NCI-H226 (cell line): ENCODE results near the gene UBE2O.

Source experiments
- DNase-seq: peaks from one replicate; pipeline ENCODE4 v3.0.0-alpha.2; 2015

UBE2O gene

DNA sequence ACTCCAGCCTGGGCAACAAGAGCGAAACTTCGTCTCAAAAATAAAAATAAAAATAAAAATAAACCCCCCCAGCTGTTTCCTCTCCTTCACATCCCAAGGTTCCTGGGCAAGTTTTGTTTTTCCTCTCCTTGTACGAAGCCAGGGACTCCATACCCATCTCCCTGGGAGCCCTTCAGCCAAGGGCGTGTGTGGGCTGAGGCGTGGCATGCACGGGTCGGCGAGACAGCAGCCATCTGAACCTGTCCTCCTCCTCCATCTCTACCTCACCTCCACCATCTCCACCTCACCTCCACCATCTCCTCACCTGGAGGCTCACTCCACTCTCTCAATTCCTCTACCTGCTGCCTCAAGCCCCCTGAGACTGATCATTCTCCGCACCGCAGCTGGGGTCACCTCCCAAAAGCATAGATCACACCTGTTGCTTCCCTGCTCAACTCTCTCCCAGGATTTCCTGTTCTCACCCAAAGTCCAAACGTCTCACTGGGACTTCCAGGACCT lies 31.3 kb upstream of the UBE2O start:
- DNase-seq = no peak

DNA sequence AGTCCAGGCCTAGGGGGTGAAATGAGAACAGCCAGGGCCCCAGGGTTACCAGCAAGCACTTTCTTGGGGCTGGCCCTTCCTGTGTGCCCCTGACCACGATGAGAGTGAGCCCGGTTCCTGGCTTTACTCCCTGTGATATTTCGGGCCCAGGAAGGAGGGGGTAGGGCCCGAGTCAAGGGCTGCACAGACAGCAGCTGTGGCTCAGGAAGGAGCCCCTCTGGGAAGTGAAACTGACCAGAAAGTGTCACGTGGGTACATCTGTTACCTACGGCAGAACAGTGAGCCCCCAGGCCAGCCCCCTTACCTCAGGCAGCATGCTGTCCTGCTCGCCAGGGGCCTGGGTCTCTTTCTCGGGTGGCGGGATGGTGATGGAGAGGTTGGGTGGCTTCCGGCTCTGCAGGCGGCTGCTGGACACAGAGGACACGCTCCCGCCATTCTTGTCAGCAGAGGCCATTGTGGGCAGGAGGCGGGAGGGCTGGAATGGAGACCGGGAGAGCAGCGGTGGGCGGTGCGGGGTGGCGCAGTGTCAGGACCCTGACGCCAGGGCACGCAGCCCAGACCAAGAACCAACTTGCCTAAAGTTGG lies 28.2 kb upstream of the UBE2O start:
- no peak for DNase-seq

DNA sequence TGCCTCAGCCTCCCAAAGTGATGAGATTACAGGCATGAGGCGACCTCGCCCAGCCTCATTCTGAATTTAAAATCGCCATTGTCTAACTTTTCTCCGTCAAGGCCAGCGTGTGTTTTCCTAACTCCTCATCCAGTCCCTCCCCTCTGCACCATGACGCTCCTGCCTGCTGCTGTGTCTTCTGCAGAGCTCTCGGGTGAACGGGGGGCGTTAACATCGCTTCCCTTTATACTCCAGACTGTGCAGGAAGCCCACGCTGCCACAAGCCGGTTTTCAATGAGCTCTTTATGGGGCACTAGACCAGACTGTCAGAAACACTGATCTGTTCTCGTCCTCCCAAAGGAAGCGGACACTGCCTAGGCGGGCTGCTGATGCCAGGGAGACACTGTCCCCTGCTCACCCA lies 27.7 kb upstream of the UBE2O start:
- DNase-seq = no peak

DNA sequence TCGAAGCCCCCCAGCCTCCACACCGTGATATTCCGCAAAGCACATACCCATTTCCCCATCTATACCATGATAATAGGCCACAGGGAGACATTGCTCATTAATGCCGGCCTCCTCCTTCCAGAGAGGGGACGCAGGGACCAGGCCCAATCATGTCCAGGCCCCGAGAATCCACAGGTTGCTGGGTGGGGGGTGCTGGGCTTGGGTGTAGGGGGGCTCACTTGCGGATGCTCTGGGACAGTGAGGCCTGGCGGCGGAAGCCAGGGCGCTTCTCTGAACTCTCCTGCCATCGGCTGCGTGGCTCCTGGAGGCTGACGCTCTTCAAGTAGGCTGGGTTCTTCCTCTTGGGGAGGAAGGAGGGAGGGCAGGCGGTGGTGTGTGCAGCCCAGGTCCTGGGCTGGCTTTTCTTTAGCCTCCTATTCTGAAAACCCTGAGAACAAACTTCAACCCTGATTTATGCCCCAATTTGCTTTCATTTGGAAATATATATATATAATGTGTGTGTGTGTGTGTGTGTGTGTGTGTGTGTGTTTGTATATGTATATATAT lies 26.6 kb upstream of the UBE2O start:
- no peak for DNase-seq

DNA sequence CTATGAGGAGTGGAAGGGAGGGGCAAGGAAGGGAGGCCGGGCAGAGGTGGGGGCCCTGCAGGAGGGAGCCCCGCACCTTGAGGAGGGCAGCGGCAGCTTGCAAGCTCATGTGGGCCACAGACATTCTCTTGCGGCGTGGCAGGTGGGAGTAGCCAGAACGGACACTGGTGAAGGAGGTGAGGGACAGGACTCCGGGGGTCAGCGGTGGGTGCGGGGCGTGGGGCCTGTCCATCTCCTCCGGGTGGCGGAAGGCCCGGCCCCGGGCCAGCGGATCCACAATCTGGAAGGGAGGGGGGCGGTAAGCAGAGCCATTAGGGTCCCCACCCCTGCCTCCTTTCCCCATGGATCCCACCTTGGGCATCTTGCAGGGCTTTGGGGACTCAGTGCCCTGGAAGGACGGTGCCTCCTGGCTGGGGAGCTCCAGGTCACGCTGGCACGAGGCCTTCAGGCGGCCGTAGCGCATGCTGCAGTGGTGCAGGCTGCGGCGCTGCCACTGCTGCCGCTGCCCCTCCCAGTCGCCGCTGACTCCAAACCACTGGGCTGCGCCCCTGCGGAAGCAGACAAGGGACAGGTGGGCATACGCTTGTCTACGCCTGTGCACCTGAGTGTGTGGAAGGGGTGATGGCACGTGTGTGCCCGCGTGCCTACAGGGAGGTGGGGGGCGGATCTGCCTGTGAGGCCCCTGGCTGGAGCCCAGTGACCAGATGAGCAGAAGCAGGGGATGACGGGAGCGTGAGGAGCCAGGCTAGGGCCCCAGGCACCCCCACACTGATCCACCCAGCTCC lies 26.0 kb upstream of the UBE2O start:
- DNase-seq = no peak

DNA sequence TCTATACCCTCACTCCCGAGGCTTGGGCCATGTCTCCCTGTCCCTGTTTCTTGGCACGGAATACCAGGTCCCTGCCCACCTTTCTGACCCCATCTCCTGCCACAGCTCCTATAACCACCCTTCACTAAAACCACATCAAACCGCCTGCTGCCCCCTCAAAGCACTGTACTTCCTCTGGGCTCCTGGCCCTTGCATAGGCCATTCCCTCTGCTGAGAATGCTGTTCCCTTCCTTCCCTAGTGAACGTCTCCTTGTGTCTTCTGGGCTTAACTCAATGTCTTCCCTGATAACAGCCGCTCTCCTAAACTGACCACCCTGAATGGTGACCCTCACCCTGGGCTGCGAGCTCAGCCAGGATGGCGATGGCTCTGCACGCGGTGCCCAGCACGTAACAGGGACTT lies 25.1 kb upstream of the UBE2O start:
- no peak for DNase-seq

DNA sequence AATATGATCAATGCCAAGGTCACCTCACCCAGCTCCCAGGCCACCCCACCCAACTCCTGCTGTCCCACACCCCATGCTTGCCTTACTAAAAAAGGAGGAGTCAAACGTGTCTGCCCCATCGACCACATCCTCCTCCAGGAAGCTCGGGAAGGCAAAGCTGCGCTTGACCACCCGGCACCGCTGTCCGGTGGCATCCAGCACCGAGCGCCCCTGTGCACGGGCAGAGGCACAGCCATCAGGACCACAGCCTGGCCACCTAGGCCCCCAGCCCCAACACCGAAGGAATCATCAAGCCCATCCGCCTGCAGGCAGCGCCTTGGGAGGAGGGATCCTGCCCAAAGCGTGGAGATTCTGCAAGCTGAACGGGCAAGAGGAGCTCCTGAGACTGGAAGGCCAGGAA lies 24.6 kb upstream of the UBE2O start:
- DNase-seq = no peak

DNA sequence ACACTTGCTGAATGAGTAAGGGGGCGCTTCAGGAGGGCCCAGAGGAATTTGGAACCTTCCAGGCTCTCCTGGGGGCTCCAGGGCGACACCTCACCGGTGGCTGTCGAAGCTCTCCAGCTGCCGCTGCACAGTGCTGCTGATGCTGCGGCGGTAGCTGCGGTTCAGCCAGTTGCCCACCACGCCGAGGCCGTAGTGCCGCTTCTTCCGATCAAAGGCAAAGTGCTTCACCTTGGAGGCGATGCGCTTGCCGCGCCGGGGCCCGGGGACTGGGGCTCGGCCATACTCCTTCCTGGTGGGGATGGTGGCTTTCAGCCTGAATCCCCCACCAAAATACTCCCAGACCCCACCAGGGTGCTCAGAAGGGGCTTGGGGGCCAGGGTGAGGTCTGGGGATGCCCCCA lies 23.8 kb upstream of the UBE2O start:
- no peak for DNase-seq

DNA sequence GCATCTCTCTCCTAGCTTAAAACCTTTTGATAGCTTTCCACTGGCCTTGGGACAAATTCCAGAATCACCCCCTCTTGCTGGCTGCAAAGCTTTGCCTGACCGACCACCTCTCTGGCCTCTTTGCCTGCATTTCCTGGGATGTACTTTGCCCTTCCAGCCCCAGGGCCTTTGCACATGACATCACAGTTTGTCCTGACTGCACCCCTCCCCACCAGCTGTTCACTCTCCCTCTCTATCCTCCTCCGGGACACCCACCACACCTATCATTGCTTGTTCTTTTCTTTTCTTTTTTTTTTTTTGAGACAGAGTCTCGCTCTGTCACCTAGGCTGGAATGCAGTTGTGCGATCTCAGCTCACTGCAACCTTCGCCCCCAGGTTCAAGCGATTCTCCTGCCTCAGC lies 22.4 kb upstream of the UBE2O start:
- no peak for DNase-seq

DNA sequence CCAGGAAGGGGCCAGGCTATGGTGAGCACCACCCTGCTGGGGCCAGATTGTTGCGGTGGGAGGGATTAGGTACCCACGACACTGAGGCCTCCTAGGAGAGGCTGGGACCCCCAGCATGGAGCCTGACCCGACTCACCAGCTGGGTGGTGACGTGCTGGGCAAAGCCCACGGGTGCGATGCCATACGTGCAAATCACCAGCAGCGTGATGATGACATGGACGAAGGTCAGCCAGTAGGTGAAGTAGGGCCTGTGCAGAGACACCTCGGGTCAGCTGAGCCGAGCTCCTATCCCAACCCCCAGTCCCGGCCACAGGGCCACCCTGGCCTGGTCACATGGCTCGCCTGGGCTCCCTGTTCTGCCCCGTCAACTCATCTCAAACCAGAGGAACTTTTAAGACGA lies 21.9 kb upstream of the UBE2O start:
- DNase-seq = no peak

DNA sequence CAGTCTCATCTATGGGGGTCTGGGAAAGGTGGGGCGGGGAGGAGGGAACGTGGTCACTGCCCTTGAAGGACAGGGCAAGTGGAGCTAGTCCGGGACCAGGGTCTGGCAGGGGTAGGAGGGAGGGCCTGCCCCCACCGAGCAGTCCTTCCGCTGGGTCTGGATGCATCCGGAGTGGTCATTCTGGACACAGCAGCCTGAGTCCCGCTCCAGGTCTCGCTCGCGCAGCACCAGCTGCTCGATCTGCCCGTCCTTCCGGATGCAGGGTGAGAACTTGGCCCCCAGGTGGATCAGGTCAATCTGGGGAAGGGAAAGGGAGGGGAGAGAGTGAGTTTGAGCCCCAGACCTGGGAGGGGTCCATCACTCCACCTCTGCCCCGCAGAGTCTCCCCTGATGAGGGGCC lies 21.3 kb upstream of the UBE2O start:
- no peak for DNase-seq

DNA sequence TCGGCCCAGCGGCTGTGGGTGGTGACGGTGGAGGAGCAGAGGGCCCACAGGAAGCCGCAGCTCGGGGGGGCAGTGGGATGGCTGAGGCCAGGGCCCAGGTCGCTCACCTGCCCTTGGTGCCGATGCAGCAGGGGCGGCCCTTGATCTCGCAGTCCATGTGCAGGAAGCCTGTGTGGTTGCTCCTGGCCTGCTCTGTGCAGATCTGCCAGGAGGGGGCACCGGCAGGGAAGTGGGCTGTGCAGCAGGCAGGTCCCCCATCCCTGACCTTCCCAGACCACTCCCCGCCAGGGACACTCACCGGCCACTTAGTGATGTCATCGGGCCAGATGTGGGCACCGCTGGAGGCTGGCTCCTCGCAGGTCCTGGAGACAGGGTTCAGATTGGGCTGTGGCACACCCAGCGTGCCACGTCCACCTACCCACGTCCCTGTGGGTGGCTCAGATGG lies 20.6 kb upstream of the UBE2O start:
- no peak for DNase-seq

DNA sequence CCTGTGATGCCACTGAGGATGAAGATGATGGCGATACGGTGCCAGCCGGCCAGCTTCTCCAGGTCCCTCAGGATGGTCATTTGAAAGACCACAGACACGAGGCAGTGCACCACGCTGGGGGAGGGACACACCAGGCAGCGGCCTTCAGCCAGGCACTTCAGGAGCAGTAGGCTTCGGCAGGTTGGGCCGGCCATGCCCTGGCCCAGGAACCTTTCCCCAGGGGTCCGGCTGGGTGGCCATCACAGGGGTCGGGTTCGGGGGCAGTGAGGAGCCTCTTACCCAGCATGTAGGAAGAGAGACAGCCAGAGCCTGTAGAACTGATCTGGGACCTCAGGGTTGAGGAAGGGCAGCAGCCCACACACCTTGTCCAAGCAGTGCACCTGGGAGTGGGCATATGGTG lies 19.8 kb upstream of the UBE2O start:
- no peak for DNase-seq

DNA sequence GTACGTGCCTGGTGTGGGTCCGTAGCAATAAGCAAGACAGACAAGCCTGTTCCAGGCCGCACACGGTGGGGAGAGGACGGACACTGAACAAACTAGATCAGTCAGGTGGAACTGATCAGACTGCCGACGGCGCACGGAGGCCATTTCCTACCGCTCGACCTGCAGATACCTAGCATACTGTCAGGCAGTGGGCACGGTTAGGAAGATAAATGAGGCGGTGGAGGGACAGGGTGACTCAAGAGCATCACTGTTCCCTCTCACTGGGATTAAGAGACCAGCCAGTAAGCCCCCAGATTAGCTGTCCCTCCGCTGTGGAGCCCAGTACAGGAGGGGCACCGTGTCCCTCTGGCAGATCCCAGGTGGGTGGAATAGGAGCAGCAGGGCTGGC lies 19.3 kb upstream of the UBE2O start:
- no peak for DNase-seq

DNA sequence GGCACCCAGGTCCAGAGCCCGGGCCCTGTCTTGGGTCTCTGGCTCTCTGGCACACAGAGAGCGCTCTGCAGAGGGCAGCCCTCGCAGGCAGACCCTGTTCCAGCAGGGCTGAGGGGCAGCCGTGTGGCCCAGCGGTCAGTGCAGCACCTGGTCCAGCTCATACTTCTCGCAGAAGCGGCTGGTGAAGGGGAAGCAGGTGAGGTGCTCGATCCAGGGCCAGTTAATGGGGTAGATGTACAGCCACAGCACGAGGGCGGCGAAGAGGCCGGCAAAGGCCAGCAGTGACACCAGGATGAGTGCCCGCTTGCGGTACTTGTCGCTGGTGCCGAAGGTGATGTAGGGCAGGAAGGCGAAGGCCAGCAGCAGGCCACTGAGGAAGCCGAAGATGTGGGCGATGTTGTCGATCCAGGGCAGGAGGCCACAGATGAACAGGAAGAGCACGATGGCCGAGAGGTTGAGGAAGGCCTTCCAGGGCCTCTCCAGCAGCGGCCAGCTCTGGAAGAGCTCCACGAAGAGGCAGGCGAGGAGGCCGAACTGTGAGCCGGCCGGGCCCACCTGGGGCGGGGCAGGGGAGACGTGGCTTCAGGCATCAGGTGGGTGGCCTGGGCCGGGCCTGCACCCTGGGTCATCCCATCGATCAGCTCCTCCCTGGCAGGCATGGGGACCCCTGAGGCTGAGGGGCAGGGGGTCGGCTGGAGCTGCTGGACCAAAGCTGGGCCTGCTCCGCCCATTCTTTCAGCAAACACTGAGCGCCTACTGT lies 18.7 kb upstream of the UBE2O start:
- no peak for DNase-seq

DNA sequence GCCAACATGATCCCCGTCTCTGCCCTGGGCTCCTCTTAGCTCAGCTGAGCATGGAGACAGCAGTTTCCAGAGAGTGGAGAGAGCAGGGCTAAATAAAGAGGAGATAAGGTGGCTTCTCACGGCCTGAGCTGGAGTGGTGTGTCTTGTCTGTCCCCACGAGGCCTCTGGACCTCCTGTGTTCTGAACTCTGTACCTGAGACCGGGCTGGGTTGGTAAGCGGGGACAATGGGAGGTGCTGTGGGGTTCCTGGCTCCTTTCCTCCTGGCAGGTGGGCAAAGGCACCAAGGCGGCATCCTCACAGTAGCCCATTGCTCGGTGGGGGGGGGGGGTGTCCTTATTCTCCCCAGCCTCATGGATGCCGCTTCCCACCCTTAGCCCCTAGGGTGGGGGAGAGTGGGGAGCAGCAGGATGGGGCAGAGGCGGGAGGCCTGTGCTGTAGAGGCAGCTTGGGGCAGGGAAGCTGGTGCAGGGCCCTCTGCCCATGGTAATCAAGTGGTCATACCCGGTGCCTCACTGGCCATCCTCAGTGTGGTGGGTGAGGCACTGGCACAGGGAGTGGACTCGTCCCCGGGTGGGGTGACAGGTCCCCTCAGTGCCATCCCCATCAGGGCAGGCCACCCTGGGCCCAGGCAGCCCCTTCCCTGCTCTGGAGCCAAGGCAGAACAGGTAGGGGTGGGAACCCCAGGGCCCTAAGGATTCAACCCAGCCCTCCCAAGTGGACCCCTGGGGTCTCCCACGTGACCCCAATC lies 17.2 kb upstream of the UBE2O start:
- DNase-seq = no peak

DNA sequence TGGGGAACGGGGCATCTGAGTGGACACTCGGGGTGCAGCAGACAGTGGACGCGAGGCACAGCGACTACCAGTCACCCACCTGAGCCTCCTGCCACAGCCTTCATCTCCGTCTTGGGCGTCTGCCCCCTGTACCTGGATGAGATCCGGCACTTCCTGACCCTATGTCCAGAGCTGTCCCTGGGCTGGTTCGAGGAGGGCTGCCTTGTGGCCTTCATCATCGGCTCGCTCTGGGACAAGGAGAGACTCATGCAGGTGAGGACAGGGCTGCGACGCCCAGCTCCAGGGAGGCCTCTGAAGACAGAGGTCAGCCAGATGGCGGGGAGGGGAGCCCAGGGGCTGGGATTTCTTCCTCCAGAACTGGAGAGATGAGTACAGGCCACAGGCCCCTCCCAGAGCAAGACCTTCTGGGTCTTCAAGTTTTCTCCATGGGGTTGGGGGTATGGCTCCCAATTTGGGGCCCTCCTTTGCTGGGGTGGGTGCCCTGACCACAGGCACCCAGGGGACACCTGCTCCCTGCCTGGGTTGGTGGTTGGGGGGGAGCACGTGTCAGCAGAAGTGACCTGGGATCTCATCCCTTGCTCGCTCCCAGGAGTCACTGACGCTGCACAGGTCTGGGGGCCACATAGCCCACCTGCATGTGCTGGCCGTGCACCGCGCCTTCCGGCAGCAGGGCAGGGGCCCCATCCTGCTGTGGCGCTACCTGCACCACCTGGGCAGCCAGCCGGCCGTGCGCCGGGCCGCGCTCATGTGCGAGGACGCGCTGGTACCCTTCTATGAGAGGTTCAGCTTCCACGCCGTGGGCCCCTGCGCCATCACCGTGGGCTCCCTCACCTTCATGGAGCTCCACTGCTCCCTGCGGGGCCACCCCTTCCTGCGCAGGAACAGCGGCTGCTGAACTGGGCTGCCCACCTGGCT lies 16.4 kb upstream of the UBE2O start:
- no peak for DNase-seq

DNA sequence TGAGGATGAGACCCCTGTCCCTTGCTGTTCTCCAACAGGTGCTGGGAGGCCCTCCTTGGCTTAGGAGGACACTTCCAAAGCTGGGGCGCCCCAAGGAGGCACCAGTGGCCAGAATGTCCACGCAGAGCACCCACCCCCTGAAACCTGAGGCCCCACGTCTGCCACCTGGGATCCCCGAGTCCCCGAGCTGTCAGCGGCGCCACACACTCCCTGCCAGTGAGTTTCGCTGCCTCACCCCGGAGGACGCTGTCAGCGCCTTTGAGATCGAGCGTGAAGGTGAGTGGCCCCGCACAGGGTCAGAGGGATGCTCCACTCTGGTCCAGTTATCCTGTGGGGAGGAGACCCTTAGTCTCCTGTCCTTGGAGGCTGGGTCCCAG lies 15.7 kb upstream of the UBE2O start:
- no peak for DNase-seq

DNA sequence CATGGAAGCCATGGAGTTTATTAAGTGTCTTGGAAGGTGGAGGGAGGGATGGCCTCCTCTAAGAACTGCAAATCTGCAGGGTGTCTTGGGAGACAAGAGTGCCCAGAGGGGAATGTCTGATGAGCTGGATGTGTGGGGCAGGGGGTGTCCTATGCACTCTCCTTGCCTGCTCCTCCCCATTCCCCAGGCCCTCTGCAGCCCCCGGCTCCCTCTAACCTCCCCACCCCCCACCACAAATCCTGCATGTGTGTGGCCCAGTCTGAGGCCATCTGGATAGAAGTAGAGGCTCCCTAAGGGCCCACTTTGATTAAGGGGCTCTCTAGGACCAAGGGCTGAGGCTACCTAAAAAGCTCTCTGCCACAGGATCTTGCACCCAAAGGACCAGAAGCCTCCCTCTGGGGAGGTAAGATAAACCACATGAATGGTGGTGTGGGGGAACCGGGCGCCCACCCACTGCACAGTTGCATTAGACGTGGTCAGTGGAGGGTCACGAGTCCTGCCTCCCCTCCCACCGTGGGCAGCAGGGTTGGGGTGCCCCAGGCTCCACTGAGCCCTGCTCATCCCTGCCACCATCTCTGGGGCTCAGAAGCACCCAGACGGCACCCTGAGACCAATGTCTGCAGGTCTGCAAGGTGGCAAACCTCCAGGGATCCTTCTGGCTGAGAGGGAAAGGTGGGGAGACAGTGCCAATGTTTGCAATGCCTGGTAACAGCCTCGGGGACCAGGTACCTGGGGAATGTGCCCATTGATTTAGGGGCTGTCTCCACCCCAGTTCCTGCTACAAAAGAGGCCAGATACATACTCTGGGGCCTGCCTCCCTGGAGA lies 15.1 kb upstream of the UBE2O start:
- DNase-seq = no peak

DNA sequence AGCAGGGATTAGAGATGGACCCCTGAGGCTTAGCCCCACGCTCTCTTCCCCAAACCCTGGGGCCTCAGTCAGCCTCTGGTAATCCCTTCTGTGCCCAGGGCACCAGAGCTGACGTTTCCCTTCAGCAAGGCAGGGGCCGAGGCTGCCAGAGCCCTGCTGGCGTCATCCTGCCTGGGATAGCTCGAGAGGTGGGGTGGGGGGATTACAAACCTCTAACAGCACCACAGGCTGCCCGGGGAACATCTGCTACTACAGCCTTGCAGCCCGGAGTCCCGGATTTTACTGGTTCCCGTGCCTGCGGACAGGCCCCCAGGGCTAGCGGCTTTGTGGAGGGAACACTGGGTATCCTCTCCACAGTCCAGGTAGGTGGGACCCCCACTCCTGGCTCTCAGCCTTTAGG lies 14.4 kb upstream of the UBE2O start, which contains the start of gene AANAT:
Gene AANAT, plus strand, starts transcription at position 238 of the 400 bp plus-strand sequence. CDS start 1,144 bp downstream, outside the sequence.
- DNase-seq = no peak

DNA sequence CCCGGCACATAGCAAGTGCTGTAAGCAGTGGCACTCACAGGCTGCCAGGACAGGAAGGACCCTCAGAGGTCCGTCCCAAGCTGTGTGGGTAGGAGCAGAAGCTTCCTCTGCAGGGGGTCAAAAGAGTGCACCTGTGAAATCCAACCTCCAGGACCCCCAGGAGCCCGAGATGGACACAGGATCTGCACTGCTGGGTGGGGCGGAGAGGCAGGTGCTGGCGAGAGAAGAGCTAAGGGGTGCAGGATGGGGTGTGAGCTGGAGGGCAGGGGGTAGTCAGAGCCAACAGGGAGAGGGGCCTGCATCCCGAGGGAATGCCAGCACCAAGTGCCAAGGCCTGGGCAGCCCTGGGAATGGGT lies 13.8 kb upstream of the UBE2O start:
- DNase-seq = no peak
